GM23338 (cell line): ENCODE results near the gene UGT1A1.

Experiments
- CREB1 ChIP-seq: fragments of 250-450 bp; sonication (Bioruptor Pico); IDR thresholded peaks from 2 replicates; pipeline ENCODE4 v1.5.0; 2020; ENCODE audit warnings: low read depth, mild to moderate bottlenecking, moderate library complexity
- EZH2 ChIP-seq: fragments of 200-600 bp; sonication (generic); IDR thresholded peaks from one replicate; pipeline ENCODE4 v1.8.0; 2017; ENCODE audit warnings: antibody characterized with exemption, mild to moderate bottlenecking, low read depth; ENCODE audit not compliant: unreplicated experiment
- EZH2phosphoT487 ChIP-seq: fragments of 200-600 bp; sonication (generic); IDR thresholded peaks from one replicate; pipeline ENCODE4 v1.8.1; 2018; ENCODE audit warnings: antibody characterized with exemption; ENCODE audit not compliant: unreplicated experiment
- JUNB ChIP-seq: IDR thresholded peaks from one replicate; pipeline ENCODE4 v1.6.1; 2016; ENCODE audit warnings: antibody characterized with exemption; ENCODE audit not compliant: unreplicated experiment
- POLR2AphosphoS5 ChIP-seq: IDR thresholded peaks from 2 replicates; pipeline ENCODE4 v1.6.1; 2016; ENCODE audit warnings: antibody characterized with exemption, low read depth
- ZNF114 ChIP-seq: fragments of 250-450 bp; sonication (Bioruptor Pico); IDR thresholded peaks from 2 replicates; pipeline ENCODE4 v1.5.0; 2020; ENCODE audit warnings: mild to moderate bottlenecking, moderate library complexity
- TF ChIP-seq, protein P1 (sequence below), 2 experiments: fragments of 200-600 bp in 1 of 2; sonication (generic) in 1 of 2; conservative IDR thresholded peaks; 2 replicates each; pipeline versions ENCODE4 v1.5.1 to v1.6.1; 2016 to 2017; ENCODE audit warnings: antibody characterized with exemption in 2 of 2, low read depth in 2 of 2, mild to moderate bottlenecking in 2 of 2, moderate library complexity in 1 of 2
- TF ChIP-seq, protein P2 (sequence below): IDR thresholded peaks from 2 replicates; pipeline ENCODE4 v1.6.1; 2016; ENCODE audit warnings: antibody characterized with exemption
- TF ChIP-seq, protein P3 (sequence below): IDR thresholded peaks from one replicate; pipeline ENCODE4 v1.6.1; 2018; ENCODE audit warnings: antibody characterized with exemption; ENCODE audit not compliant: unreplicated experiment

- TF ChIP-seq JUNB = no peak
- TF ChIP-seq, protein P1, sequence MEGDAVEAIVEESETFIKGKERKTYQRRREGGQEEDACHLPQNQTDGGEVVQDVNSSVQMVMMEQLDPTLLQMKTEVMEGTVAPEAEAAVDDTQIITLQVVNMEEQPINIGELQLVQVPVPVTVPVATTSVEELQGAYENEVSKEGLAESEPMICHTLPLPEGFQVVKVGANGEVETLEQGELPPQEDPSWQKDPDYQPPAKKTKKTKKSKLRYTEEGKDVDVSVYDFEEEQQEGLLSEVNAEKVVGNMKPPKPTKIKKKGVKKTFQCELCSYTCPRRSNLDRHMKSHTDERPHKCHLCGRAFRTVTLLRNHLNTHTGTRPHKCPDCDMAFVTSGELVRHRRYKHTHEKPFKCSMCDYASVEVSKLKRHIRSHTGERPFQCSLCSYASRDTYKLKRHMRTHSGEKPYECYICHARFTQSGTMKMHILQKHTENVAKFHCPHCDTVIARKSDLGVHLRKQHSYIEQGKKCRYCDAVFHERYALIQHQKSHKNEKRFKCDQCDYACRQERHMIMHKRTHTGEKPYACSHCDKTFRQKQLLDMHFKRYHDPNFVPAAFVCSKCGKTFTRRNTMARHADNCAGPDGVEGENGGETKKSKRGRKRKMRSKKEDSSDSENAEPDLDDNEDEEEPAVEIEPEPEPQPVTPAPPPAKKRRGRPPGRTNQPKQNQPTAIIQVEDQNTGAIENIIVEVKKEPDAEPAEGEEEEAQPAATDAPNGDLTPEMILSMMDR (conservative IDR thresholded peaks at IDR 0.05; ENCODE audit: low read depth in 2 of 2) = no peak
- no peak for TF ChIP-seq EZH2
- TF ChIP-seq, protein P2, sequence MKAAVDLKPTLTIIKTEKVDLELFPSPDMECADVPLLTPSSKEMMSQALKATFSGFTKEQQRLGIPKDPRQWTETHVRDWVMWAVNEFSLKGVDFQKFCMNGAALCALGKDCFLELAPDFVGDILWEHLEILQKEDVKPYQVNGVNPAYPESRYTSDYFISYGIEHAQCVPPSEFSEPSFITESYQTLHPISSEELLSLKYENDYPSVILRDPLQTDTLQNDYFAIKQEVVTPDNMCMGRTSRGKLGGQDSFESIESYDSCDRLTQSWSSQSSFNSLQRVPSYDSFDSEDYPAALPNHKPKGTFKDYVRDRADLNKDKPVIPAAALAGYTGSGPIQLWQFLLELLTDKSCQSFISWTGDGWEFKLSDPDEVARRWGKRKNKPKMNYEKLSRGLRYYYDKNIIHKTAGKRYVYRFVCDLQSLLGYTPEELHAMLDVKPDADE = no peak
- TF ChIP-seq POLR2AphosphoS5 = no peak
- TF ChIP-seq EZH2phosphoT487 = no peak
- no peak for TF ChIP-seq ZNF114 (CRISPR knock-in tag)
- TF ChIP-seq, protein P3, sequence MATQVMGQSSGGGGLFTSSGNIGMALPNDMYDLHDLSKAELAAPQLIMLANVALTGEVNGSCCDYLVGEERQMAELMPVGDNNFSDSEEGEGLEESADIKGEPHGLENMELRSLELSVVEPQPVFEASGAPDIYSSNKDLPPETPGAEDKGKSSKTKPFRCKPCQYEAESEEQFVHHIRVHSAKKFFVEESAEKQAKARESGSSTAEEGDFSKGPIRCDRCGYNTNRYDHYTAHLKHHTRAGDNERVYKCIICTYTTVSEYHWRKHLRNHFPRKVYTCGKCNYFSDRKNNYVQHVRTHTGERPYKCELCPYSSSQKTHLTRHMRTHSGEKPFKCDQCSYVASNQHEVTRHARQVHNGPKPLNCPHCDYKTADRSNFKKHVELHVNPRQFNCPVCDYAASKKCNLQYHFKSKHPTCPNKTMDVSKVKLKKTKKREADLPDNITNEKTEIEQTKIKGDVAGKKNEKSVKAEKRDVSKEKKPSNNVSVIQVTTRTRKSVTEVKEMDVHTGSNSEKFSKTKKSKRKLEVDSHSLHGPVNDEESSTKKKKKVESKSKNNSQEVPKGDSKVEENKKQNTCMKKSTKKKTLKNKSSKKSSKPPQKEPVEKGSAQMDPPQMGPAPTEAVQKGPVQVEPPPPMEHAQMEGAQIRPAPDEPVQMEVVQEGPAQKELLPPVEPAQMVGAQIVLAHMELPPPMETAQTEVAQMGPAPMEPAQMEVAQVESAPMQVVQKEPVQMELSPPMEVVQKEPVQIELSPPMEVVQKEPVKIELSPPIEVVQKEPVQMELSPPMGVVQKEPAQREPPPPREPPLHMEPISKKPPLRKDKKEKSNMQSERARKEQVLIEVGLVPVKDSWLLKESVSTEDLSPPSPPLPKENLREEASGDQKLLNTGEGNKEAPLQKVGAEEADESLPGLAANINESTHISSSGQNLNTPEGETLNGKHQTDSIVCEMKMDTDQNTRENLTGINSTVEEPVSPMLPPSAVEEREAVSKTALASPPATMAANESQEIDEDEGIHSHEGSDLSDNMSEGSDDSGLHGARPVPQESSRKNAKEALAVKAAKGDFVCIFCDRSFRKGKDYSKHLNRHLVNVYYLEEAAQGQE = no peak
- no peak for TF ChIP-seq CREB1 (CRISPR knock-in tag)
Observed at GRCh38 chr2:233779722-233780121, 19.7 kb downstream of the UGT1A1 start.
